Fibroblast of mammary gland (primary cell): ENCODE results near the gene CARD19.
"Not testable (repeated sequence)": the region's sequence is repeated elsewhere in the genome, so short reads cannot be mapped to it uniquely, and the experiment has no call there.

Experiments used
- DNase-seq: peaks from one replicate; pipeline ENCODE4 v3.0.0-alpha.2; 2010; ENCODE audit warnings: low read depth
- H3K4me3 ChIP-seq: 2 replicates; pipeline ENCODE4 v1.5.1; 2011; ENCODE audit warnings: low read depth, mild to moderate bottlenecking, low read length, moderate library complexity; ENCODE audit not compliant: control insufficient read depth
- TF ChIP-seq, protein P1 (sequence below): conservative IDR thresholded peaks from 2 replicates; pipeline ENCODE4 v1.5.1; 2011; ENCODE audit warnings: low read depth, low read length, inconsistent platforms; ENCODE audit not compliant: control insufficient read depth, insufficient read depth

The CARD19 gene

DNA sequence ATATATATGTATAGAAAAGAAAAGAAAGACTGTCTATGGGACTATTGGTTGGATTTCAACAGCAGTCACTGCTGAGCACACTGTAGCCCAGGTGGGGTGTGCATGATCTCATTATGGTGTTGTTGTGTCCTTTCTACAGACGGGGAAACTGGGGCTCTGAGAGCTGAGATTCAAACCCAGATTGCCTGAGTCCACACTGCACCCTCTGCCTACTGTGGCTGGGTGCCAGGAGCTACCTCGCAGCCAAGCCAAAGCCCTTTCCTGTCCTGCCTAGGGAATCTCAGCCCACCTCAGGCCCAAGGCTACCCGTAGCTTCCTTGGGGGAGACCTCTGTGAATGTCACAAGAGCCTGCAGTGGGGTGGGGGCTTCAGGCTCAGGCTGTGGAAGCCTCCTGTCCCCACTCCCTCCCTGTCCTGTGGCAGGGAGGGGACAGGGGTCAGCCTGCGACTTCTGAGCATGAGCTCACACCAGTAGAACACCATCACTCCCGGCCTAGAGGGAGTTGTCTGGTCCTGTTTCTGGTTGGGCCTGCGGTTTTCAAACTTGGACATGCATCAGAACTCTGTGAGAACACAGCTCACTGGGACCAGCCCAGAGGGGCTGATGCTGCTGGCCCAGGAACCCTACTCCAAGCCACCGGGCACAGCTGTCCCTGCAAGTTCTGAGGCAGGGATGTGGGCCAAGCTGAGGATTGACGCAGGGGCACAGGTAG lies 45.9 kb downstream of the CARD19 start:
- no peak overlapping the region for H3K4me3 ChIP-seq
- no peak for DNase-seq
- TF ChIP-seq, protein P1, sequence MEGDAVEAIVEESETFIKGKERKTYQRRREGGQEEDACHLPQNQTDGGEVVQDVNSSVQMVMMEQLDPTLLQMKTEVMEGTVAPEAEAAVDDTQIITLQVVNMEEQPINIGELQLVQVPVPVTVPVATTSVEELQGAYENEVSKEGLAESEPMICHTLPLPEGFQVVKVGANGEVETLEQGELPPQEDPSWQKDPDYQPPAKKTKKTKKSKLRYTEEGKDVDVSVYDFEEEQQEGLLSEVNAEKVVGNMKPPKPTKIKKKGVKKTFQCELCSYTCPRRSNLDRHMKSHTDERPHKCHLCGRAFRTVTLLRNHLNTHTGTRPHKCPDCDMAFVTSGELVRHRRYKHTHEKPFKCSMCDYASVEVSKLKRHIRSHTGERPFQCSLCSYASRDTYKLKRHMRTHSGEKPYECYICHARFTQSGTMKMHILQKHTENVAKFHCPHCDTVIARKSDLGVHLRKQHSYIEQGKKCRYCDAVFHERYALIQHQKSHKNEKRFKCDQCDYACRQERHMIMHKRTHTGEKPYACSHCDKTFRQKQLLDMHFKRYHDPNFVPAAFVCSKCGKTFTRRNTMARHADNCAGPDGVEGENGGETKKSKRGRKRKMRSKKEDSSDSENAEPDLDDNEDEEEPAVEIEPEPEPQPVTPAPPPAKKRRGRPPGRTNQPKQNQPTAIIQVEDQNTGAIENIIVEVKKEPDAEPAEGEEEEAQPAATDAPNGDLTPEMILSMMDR: no peak

DNA sequence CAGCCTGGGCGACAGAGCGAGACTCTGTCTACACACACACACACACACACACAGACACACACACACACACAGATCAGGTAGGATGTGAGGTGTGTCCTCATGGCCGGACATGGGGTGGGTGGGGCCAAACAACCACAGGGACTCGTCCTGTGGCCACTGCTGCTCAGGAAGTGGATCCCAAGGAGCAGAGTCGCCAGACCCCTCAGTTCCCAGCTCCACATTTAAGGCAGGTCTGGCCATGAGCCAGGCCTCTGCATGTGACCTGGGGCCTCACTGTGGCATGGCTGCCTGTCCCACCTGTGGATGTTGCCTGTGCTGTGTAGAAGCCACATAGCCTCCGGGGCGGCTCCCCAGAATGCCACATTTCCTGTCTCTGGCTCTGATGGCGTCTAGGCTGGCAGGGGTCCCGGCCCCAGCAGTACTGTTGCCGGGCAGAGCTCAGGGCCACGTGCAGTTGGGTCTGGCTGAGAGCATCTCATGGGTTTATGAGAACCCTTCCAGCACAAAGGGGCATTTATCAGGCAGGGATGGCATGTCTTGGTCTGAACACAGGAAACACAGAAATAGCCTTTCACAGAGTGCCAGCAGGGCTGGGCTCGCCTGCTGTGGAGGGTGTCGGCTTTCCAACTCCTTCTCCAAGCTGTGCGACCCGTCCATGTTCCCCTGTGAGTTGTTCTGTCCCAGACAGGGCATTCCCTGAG lies 48.0 kb downstream of the CARD19 start:
- DNase-seq: no peak
- H3K4me3 ChIP-seq: no peak overlapping the region
- TF ChIP-seq, protein P1: no peak

DNA sequence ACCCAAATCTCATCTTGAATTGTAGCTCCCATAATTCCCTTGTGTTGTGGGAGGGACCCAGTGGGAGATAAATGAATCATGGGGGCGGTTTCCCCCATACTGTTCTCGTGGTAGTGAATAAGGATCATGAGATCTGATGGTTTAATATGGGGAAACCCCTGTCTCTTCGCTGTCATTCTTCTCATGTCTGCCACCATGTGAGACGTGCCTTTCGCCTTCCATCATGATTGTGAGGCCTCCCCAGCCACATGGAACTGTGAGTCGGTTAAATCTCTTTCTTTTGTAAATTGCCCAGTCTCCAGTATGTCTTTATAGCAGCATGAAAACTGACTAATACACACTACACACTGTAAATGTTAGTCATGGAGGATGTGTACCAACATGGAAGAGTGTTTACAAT lies 50.7 kb downstream of the CARD19 start:
- DNase-seq, H3K4me3 ChIP-seq: not testable (repeated sequence)

DNA sequence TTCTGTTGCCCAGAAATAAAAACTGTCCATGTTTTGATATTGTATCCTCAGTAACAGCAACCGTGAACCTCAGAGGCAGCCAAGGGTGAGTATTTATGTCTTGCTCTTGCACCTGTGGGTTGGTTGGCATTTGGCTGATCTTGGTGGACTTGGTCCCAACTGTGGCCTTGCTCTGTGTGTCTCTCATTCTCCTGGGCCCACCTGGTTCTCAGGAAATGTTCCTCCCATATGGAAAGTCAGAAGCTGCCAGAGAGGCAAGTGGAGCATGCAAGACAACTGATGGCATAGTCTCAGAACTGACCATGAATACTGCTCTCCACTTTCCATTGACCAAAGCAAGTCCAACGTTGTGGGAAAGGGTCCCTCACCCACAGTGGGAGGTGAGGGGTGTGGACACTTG lies 51.6 kb downstream of the CARD19 start:
- TF ChIP-seq, protein P1: no peak
- DNase-seq: no peak
- H3K4me3 ChIP-seq: no peak overlapping the region

DNA sequence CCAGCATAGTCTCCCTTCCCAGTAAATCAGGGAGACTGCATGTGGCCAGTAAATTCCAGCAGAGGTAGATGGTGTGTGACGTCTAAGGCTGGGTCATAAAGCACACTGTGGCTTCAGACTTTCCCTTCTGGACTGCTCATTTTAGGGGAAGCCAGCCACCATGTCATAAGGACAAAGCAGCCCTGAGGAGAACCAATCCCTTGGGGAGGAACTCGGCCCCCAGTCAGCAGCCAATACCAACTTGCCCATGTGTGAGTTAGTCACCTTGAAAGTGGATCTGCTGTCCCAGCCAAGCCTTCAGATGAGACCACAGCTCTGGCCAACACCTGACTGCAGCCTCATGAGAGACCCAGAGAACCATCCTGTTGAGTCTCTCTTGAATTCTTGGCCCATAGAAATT lies 52.7 kb downstream of the CARD19 start:
- TF ChIP-seq, protein P1: no peak
- no peak for DNase-seq
- no peak overlapping the region for H3K4me3 ChIP-seq

DNA sequence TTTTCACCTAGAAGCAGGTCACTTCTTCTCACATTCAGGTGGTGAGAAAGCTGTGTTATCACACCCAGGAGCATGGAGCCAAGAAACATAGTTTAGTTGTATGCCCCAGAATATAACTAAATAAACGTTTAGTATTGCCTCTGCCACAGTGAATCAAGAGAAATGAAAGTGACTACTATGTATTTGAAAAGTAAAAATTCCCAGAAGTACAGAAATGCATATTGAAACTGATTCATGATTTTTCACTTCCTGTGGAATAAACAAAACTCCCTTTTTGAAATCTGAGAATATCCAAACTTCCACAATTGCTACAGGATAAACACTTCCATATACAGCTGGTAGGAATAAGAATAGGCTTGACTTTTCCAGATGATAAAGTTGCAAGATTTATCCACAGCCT lies 53.3 kb downstream of the CARD19 start:
- TF ChIP-seq, protein P1: no peak
- no peak for DNase-seq
- no peak overlapping the region for H3K4me3 ChIP-seq

DNA sequence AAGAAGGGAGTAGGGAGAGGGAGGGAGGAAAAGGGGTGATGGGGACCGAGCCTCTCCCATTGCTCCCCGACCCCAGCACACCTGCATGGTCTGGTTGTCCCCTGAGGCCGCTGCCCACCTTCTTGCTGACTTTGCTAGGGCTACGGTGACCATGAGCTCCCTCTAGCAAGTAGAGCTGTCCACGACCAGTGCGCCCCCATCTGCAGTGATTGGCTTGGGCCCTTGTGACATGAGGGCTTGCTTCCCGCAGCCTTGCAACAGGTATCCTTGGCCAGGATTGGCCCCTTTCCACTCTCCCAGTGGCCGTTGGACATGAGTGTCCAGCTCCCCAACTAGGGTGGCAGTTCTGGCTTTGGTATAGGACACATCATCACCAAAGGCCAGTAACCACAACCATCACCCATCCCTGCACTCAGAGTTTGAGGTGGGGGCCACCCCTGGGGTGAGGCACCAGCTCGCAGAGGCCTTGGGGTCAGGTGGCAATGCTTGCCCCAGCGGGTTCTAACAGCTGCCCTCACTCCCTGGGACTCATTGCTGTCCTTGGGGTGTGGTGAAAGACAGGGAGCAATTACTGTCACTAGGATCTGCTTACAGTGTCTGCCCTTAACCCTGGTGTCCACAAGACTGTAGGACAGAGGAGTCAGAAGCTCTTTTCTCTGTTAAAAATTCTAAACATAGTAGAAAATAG lies 55.2 kb downstream of the CARD19 start:
- TF ChIP-seq, protein P1: no peak
- DNase-seq: no peak
- H3K4me3 ChIP-seq: no peak overlapping the region
